CD8-positive, alpha-beta memory T cell (primary cell): Measurements from ENCODE around the gene NCKAP5. TPM values are rescaled to one million over a fixed set of nuclear protein-coding genes. Genes with fewer than 3 reads are reported as not detected.

Experiments used
- CTCF ChIA-PET: fragments of 350-600 bp; sonication (Branson Sonifier 250); formaldehyde crosslinking; loops from one replicate; lab custom pipeline; 2021; ENCODE audit warnings: antibody characterized with exemption; lab: Charles Lee
- POLR2A ChIA-PET: fragments of 350-600 bp; sonication (Branson Sonifier 250); formaldehyde crosslinking; loops from one replicate; lab custom pipeline; 2021; ENCODE audit warnings: antibody characterized with exemption; lab: Charles Lee
- DNase-seq, 5 donors: peaks; one replicate each; pipeline versions ENCODE4 v3.0.0 to v3.0.0-alpha.2; 2020 to 2022; ENCODE audit warnings: mixed read lengths in 1 of 5
- H3K27ac ChIP-seq: one replicate; pipeline ENCODE4 v1.7.0; 2013; ENCODE audit warnings: low read depth, mild to moderate bottlenecking, low read length, moderate library complexity
- H3K27me3 ChIP-seq: 2 replicates; pipeline ENCODE4 v1.7.0; 2013; ENCODE audit warnings: low read length, mild to moderate bottlenecking; ENCODE audit not compliant: insufficient read depth, poor library complexity, severe bottlenecking
- H3K36me3 ChIP-seq: 2 replicates; pipeline ENCODE4 v1.7.0; 2013; ENCODE audit warnings: mild to moderate bottlenecking, low read length, moderate library complexity; ENCODE audit not compliant: insufficient read depth
- H3K4me1 ChIP-seq: 2 replicates; pipeline ENCODE4 v1.7.0; 2013; ENCODE audit warnings: mild to moderate bottlenecking, low read length, moderate library complexity; ENCODE audit not compliant: insufficient read depth
- H3K4me3 ChIP-seq: 2 replicates; pipeline ENCODE4 v1.7.0; 2013; ENCODE audit warnings: mild to moderate bottlenecking, low read length
- H3K9me3 ChIP-seq: 2 replicates; pipeline ENCODE4 v1.7.0; 2013; ENCODE audit warnings: mild to moderate bottlenecking, low read length
- H3K27ac Mint-ChIP-seq, 8 donors: one replicate each; pipeline ENCODE4 v1.8.0; 2020 to 2021; ENCODE audit warnings: mixed read lengths in 8 of 8, mild to moderate bottlenecking in 6 of 8, inconsistent platforms in 3 of 8, moderate library complexity in 3 of 8
- H3K27me3 Mint-ChIP-seq, 2 donors: one replicate each; pipeline ENCODE4 v1.8.0; 2020 to 2021; ENCODE audit warnings: mixed read lengths in 2 of 2, mild to moderate bottlenecking in 1 of 2, moderate library complexity in 1 of 2
- H3K36me3 Mint-ChIP-seq, 3 donors: one replicate each; pipeline ENCODE4 v1.8.0; 2020 to 2021; ENCODE audit warnings: mixed read lengths in 3 of 3, inconsistent platforms in 1 of 3, mild to moderate bottlenecking in 1 of 3
- H3K4me1 Mint-ChIP-seq, 3 donors: one replicate each; pipeline ENCODE4 v1.8.0; 2020 to 2021; ENCODE audit warnings: mixed read lengths in 3 of 3, inconsistent platforms in 1 of 3, mild to moderate bottlenecking in 1 of 3
- H3K4me3 Mint-ChIP-seq, 7 donors: one replicate each; pipeline ENCODE4 v1.8.0; 2020 to 2021; ENCODE audit warnings: mixed read lengths in 7 of 7, mild to moderate bottlenecking in 6 of 7, moderate library complexity in 4 of 7, inconsistent platforms in 2 of 7
- H3K9me3 Mint-ChIP-seq, 5 donors: one replicate each; pipeline ENCODE4 v1.8.0; 2020 to 2022; ENCODE audit warnings: mixed read lengths in 5 of 5, mild to moderate bottlenecking in 3 of 5, moderate library complexity in 2 of 5, inconsistent platforms in 1 of 5
- polyA plus RNA-seq: library from polyadenylated mRNA; unstranded; fragments of 300-500 nt; fragmentation: Illumina TruSeq; gene quantifications from one replicate; pipeline ENCODE4 v1.2.3, GENCODE V29; 2021
- total RNA-seq, 2 experiments: library from RNA; stranded (reverse); gene quantifications; one replicate each; pipeline ENCODE4 v1.2.3, GENCODE V29; 2021

The NCKAP5 gene
- total and polyA plus RNA-seq, 3 experiments from 2014 or later: not detected

DNA sequence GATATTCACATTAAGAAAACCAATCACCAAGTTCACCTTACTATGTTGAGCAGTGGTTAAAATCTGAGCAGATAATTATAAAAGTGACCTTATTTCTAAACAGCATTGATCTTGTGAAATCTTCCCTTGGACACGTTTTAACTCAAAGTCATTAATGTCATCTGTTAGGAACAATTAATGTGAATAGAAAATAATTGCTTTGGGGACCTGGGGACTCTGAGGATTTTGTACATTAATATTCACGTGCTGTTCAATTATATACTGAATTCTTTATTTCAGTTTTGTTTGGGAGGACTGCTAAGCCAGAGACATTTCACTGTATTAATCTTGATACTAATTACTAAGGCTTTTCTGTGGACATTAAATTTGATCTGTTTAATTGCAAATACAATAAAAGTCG lies 771.2 kb downstream of the NCKAP5 start:
- Histone ChIP-seq H3K9me3 (no peaks in the 10 kb centered on the region), H3K36me3 (no peaks in the 10 kb centered on the region), H3K27me3 (no peaks in the 10 kb centered on the region), H3K27ac (no peak overlapping the region), H3K4me3 (no peak overlapping the region), H3K4me1 (no peaks in the 10 kb centered on the region)
- Mint-ChIP-seq H3K9me3 (peaks cover 0 to 12% (median 1%) of the 10 kb centered on the region in 5 donors), H3K36me3 (no peaks in the 10 kb centered on the region), H3K4me3 (no peak overlapping the region), H3K27me3 (no peaks in the 10 kb centered on the region), H3K4me1 (no peaks in the 10 kb centered on the region), H3K27ac (no peak overlapping the region)
- CTCF ChIA-PET: no interaction called here
- POLR2A ChIA-PET: no interaction called here
- DNase-seq: no peak

DNA sequence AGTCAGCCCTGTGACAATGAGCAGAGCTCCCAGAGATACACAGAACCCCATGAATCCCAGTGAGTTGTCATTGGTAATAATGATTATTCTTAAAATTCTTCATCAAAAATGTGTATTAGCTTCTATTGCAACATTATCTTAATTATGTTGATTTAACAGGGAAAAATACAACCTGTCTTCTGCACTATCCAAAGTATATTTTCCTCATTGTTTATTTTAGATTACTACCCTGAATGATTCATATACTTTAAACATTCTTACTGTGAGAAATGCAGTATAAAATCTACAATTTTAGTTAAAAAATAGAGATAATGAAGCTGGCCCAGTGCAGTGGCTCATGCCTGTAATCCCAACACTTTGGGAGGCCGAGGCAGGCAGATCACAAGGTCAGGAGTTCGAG lies 773.0 kb downstream of the NCKAP5 start:
- Mint-ChIP-seq H3K9me3 (peaks cover 0 to 12% (median 0%) of the 10 kb centered on the region in 5 donors), H3K27me3 (no peaks in the 10 kb centered on the region), H3K36me3 (no peaks in the 10 kb centered on the region), H3K27ac (no peak overlapping the region), H3K4me3 (no peak overlapping the region), H3K4me1 (no peaks in the 10 kb centered on the region)
- CTCF ChIA-PET: no interaction called here
- no peak for DNase-seq
- Histone ChIP-seq H3K27me3 (no peaks in the 10 kb centered on the region), H3K4me3 (no peak overlapping the region), H3K27ac (no peak overlapping the region), H3K9me3 (no peaks in the 10 kb centered on the region), H3K36me3 (no peaks in the 10 kb centered on the region), H3K4me1 (no peaks in the 10 kb centered on the region)
- POLR2A ChIA-PET: no interaction called here

DNA sequence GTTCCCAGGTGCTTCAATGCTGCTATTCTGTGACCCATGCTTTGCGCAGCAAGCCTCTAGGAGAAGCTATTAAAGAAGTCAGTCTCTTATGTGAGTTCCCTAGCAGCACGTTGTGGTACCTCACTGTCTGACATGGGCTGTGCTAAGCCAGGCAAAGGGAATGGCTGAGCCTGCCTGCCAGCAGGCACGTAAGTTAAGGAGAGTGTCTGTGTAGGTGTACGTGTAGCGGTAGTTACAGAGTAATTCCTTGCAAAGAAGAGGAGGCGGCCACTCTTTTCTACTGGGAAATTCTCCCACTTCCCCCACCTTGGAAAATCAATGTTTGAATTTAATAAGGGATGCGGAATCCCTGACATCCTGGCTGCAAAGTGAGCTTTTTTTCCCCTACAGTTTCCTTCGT lies 774.7 kb downstream of the NCKAP5 start:
- no peak overlapping the region for H3K27ac ChIP-seq
- H3K27ac Mint-ChIP-seq: no peak overlapping the region
- H3K27me3 Mint-ChIP-seq: no peaks in the 10 kb centered on the region
- no peak overlapping the region for H3K4me3 ChIP-seq
- H3K36me3 Mint-ChIP-seq: no peaks in the 10 kb centered on the region
- H3K9me3 ChIP-seq: no peaks in the 10 kb centered on the region
- POLR2A ChIA-PET: no interaction called here
- no peak overlapping the region for H3K4me3 Mint-ChIP-seq
- peaks cover 0 to 12% (median 0%) of the 10 kb centered on the region in 5 donors for H3K9me3 Mint-ChIP-seq
- no peaks in the 10 kb centered on the region for H3K36me3 ChIP-seq
- no peaks in the 10 kb centered on the region for H3K4me1 Mint-ChIP-seq
- no peaks in the 10 kb centered on the region for H3K4me1 ChIP-seq
- DNase-seq: no peak
- no peaks in the 10 kb centered on the region for H3K27me3 ChIP-seq
- CTCF ChIA-PET: no interaction called here

DNA sequence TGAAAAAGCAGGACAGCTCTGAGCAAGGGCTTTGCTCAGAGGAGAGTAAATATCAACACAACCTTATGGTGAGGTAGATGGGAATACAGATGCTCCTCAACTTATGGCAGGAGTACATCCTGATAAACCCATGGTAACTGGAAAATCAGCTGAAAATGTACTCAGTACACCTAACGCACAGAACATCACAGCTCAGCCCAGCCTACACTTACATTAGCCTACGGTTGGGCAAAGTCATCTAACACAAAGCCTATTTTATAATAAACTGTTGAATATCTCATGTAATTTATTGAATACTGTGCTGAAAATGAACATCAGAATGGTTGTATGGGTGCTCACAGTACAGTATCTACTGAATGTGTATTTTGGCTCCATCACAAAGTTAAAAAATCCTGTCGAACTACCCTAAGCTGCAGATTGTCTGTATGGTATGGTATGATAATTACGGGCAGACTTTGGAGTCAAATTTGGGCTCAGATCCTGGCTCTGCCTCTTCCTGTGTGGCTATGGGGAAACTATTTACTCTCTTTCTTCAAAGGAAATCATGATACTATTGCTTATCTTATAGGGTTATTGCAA lies 778.0 kb downstream of the NCKAP5 start:
- no peaks in the 10 kb centered on the region for H3K36me3 ChIP-seq
- H3K9me3 ChIP-seq: no peaks in the 10 kb centered on the region
- H3K4me1 Mint-ChIP-seq: no peaks in the 10 kb centered on the region
- POLR2A ChIA-PET: no interaction called here
- H3K27me3 ChIP-seq: no peaks in the 10 kb centered on the region
- no peaks in the 10 kb centered on the region for H3K4me1 ChIP-seq
- no peak overlapping the region for H3K27ac ChIP-seq
- H3K36me3 Mint-ChIP-seq: no peaks in the 10 kb centered on the region
- H3K9me3 Mint-ChIP-seq: peaks cover 0 to 3% (median 0%) of the 10 kb centered on the region in 5 donors
- H3K4me3 Mint-ChIP-seq: no peak overlapping the region
- H3K27me3 Mint-ChIP-seq: no peaks in the 10 kb centered on the region
- no peak for DNase-seq
- no peak overlapping the region for H3K27ac Mint-ChIP-seq
- H3K4me3 ChIP-seq: no peak overlapping the region
- CTCF ChIA-PET: no interaction called here

DNA sequence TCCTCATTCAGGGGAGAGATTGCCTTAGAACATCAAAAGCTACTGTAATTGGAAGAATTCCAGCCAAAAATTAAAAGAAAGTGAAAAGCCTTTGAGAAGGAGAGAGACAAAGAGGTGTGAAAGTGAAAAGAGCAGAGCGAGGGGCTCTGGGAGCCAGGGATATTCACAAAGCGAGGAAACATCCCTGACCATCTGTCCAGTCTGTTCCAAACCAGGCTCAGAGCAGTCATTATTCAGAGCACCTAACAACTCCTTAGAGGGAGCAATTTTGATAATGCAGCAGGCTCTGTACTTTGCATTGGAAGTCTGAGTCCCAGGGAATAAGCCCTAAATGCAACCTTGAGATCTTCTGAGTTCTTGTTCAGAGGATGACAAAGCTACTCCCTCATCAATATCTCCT lies 779.2 kb downstream of the NCKAP5 start:
- Mint-ChIP-seq H3K4me3 (no peak overlapping the region), H3K36me3 (no peaks in the 10 kb centered on the region), H3K27me3 (no peaks in the 10 kb centered on the region), H3K4me1 (no peaks in the 10 kb centered on the region), H3K27ac (no peak overlapping the region), H3K9me3 (peaks cover 0 to 5% (median 2%) of the 10 kb centered on the region in 5 donors)
- H3K9me3 ChIP-seq: no peaks in the 10 kb centered on the region
- H3K27me3 ChIP-seq: no peaks in the 10 kb centered on the region
- ChIA-PET CTCF (no interaction called here), POLR2A (no interaction called here)
- H3K27ac ChIP-seq: no peak overlapping the region
- H3K4me3 ChIP-seq: no peak overlapping the region
- H3K36me3 ChIP-seq: no peaks in the 10 kb centered on the region
- H3K4me1 ChIP-seq: no peaks in the 10 kb centered on the region
- no peak for DNase-seq

DNA sequence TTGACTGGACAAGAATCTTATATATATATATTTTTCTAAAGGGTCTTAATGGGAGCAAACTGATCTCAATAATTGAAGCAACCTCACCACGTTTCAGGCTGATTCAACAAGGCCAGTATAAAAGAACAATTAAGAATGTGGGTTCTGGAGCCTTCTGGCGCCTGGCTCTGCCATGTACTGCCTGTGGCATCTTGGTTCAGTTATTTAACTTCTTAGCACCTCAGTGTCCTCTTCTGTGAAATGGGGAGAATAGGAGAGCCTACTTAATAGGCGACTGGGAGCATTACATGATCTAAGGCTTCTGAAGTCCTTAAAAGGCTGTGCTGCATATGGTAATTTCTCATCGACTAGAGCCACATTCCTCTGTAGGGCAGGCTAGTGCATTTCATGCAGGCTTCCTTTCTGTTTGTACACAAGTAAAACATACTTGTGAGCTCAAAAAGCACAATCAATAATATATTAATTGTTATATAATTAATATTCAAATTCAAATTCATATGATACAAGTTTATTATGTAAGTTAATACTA lies 779.9 kb downstream of the NCKAP5 start:
- no peak for DNase-seq
- Mint-ChIP-seq H3K4me3 (no peak overlapping the region), H3K9me3 (peaks cover 0 to 5% (median 2%) of the 10 kb centered on the region in 5 donors), H3K27me3 (no peaks in the 10 kb centered on the region), H3K27ac (no peak overlapping the region), H3K36me3 (no peaks in the 10 kb centered on the region), H3K4me1 (no peaks in the 10 kb centered on the region)
- Histone ChIP-seq H3K4me3 (no peak overlapping the region), H3K36me3 (no peaks in the 10 kb centered on the region), H3K27me3 (no peaks in the 10 kb centered on the region), H3K4me1 (no peaks in the 10 kb centered on the region), H3K9me3 (no peaks in the 10 kb centered on the region), H3K27ac (no peak overlapping the region)
- POLR2A ChIA-PET: no interaction called here
- CTCF ChIA-PET: no interaction called here

DNA sequence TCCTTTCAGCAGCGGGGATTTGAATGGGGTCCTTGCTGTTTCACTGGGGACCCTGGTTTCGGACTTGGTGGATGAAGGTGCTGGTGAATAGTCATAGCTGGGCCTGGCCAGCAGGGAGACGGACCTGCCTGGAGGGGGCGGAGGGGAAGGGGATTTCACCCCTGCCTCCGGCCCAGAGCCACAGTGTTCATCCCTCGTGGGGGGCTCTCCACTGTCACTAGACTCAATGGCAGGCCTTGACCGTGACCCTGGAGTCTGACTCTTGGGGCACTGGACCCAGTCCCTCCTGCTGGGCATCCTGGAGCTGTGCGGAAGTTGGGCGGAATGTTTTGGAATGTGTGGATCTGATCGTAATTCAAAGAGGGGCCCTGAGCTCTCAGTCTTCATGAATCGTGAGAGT lies 784.4 kb downstream of the NCKAP5 start:
- Histone ChIP-seq H3K36me3 (no peaks in the 10 kb centered on the region), H3K27me3 (no peaks in the 10 kb centered on the region), H3K4me1 (no peaks in the 10 kb centered on the region), H3K4me3 (no peak overlapping the region), H3K27ac (no peak overlapping the region), H3K9me3 (no peaks in the 10 kb centered on the region)
- Mint-ChIP-seq H3K36me3 (no peaks in the 10 kb centered on the region), H3K27ac (no peak overlapping the region), H3K27me3 (peaks cover 0 to 2% of the 10 kb centered on the region in 2 donors), H3K4me1 (no peaks in the 10 kb centered on the region), H3K4me3 (no peak overlapping the region), H3K9me3 (peaks cover 0 to 5% (median 3%) of the 10 kb centered on the region in 5 donors)
- CTCF ChIA-PET: no interaction called here
- no peak for DNase-seq
- POLR2A ChIA-PET: no interaction called here

DNA sequence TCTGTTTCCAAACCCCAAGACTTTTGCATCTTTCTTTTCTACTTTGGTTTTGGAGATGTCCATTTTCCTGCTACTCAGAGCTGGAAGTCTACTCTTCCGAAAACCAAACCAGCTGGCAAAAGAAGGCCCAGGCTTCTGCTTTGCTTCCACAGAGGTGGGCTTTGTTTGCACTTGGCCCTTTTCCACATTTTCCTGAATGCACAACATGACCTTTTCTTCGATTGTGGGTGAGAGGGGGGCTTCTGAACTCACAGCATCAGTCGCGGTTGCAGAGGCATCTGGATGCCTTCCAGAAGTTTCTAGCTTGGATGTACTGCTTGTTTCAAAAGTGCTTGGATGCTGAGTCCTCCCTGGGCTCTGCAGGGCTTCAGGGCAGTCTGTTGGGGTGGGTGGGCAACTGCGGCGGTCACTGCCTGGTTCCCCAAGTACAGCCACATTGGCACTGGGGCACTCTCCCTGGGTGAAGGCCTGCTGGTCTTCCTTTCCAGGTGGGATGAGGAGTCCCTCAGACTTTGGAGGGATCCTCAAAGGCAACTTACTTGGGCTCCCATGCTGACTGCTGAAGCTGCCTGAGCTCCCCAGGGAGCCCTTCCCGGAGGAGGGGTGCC lies 786.0 kb downstream of the NCKAP5 start:
- Mint-ChIP-seq H3K27ac (peak overlapping the region in 1 of 8 donors; percentile 51), H3K4me3 (no peak overlapping the region), H3K9me3 (peaks cover 0 to 5% (median 3%) of the 10 kb centered on the region in 5 donors), H3K4me1 (no peaks in the 10 kb centered on the region), H3K27me3 (peaks cover 0 to 2% of the 10 kb centered on the region in 2 donors), H3K36me3 (no peaks in the 10 kb centered on the region)
- DNase-seq: no peak
- no peaks in the 10 kb centered on the region for H3K4me1 ChIP-seq
- H3K27ac ChIP-seq: no peak overlapping the region
- POLR2A ChIA-PET: no interaction called here
- no peaks in the 10 kb centered on the region for H3K9me3 ChIP-seq
- CTCF ChIA-PET: no interaction called here
- no peaks in the 10 kb centered on the region for H3K27me3 ChIP-seq
- no peaks in the 10 kb centered on the region for H3K36me3 ChIP-seq
- no peak overlapping the region for H3K4me3 ChIP-seq
